ENCODE measurements around the gene MROH7. TPM values are rescaled to one million over a fixed set of nuclear protein-coding genes. Genes with fewer than 3 reads are reported as not detected.
"Not testable (repeated sequence)": the region's sequence is repeated elsewhere in the genome, so short reads cannot be mapped to it uniquely, and the experiment has no call there.

MROH7 gene
- polyA plus RNA-seq, 3 donors: 0.22 to 0.33 (median 0.28) TPM

GRCh38 chr1:54607821-54608565, 33.6 kb upstream of the MROH7 start:
- WGBS, 3 donors: 85 to 91% (median 87%) methylated on average over 19 of the region's 19 CpGs
- no peak overlapping the region for H3K27ac ChIP-seq (ENCODE audit: low read depth, low read length)

- 86 to 92% (median 87%) methylated on average over 9 of the region's 9 CpGs for WGBS, 3 donors
- no peak overlapping the region for H3K27ac ChIP-seq (ENCODE audit: low read depth, low read length)
Observed at GRCh38 chr1:54608566-54609230, 32.9 kb upstream of the MROH7 start.

GRCh38 chr1:54609301-54609921, 32.2 kb upstream of the MROH7 start:
- WGBS, 3 donors: 71 to 77% (median 73%) methylated on average over 16 of the region's 16 CpGs
- H3K27ac ChIP-seq (ENCODE audit: low read depth, low read length): no peak overlapping the region

- no peak overlapping the region for H3K27ac ChIP-seq (ENCODE audit: low read depth, low read length)
- 75 to 82% (median 82%) methylated on average over 6 of the region's 6 CpGs for WGBS, 3 donors
Observed at GRCh38 chr1:54610048-54610447, 31.5 kb upstream of the MROH7 start.

GRCh38 chr1:54610601-54611580, 30.7 kb upstream of the MROH7 start:
- H3K27ac ChIP-seq (ENCODE audit: low read depth, low read length): no peak overlapping the region
- WGBS, 3 donors: 96 to 98% (median 97%) methylated on average over 18 of the region's 18 CpGs

- 86 to 88% (median 87%) methylated on average over 8 of the region's 8 CpGs for WGBS, 3 donors
- no peak overlapping the region for H3K27ac ChIP-seq (ENCODE audit: low read depth, low read length)
Observed at GRCh38 chr1:54611621-54612020, 30.0 kb upstream of the MROH7 start.

GRCh38 chr1:54614024-54614423, 27.6 kb upstream of the MROH7 start:
- 81 to 91% (median 89%) methylated on average over 2 of the region's 2 CpGs for WGBS, 3 donors
- H3K27ac ChIP-seq (ENCODE audit: low read depth, low read length): no peak overlapping the region

GRCh38 chr1:54614563-54614962, 27.0 kb upstream of the MROH7 start:
- WGBS, 3 donors: 68 to 84% (median 75%) methylated on average over 8 of the region's 8 CpGs
- no peak overlapping the region for H3K27ac ChIP-seq (ENCODE audit: low read depth, low read length)

GRCh38 chr1:54615531-54616279, 25.9 kb upstream of the MROH7 start:
- 59 to 69% (median 63%) methylated on average over 13 of the region's 13 CpGs for WGBS, 3 donors
- no peak overlapping the region for H3K27ac ChIP-seq (ENCODE audit: low read depth, low read length)

GRCh38 chr1:54619749-54620148, 21.8 kb upstream of the MROH7 start:
- 73 to 81% (median 78%) methylated on average over 8 of the region's 8 CpGs for WGBS, 3 donors
- H3K27ac ChIP-seq (ENCODE audit: low read depth, low read length): no peak overlapping the region

GRCh38 chr1:54623216-54624007, 18.2 kb upstream of the MROH7 start, which contains the start of gene FAM151A:
TSS of gene FAM151A (minus strand) at chr1:54623525. CDS start at chr1:54623395, 130 bp downstream.
- 68 to 75% (median 73%) methylated on average over 18 of the region's 18 CpGs for WGBS, 3 donors
- H3K27ac ChIP-seq (ENCODE audit: low read depth, low read length): no peak within 1 kb of the TSS

- no peak overlapping the region for H3K27ac ChIP-seq (ENCODE audit: low read depth, low read length)
- 65 to 87% (median 68%) methylated on average over 8 of the region's 8 CpGs for WGBS, 3 donors
Observed at GRCh38 chr1:54624466-54625464, 16.8 kb upstream of the MROH7 start.

- no peak overlapping the region for H3K27ac ChIP-seq (ENCODE audit: low read depth, low read length)
- WGBS, 3 donors: 63 to 73% methylated on average over 8 to 10 of the region's 10 CpGs; no CpG with 5 or more reads in 1 of the 3 donors
Observed at GRCh38 chr1:54627196-54627595, 14.4 kb upstream of the MROH7 start.

GRCh38 chr1:54635804-54636203, 5.8 kb upstream of the MROH7 start:
- 85 to 96% (median 93%) methylated on average over 7 of the region's 7 CpGs for WGBS, 3 donors
- not testable (repeated sequence) for H3K27ac ChIP-seq (ENCODE audit: low read depth, low read length)

GRCh38 chr1:54636461-54637446, 4.8 kb upstream of the MROH7 start:
- WGBS, 3 donors: 58 to 75% (median 70%) methylated on average over 13 to 14 of the region's 14 CpGs

More at GRCh38 chr1:54636461-54637446, 4.8 kb upstream of the MROH7 start:
- H3K27ac ChIP-seq (ENCODE audit: low read depth, low read length): not testable (repeated sequence)
